ENCODE results near the gene SIRPB2. TPM values are rescaled to one million over a fixed set of nuclear protein-coding genes. Genes with fewer than 3 reads are reported as not detected.

SIRPB2 gene
- total and polyA plus RNA-seq, 2 of the 8 experiments (the other 6 are each of a cell fraction or from before 2014, with no cell fraction given), result 0.28 TPM; not detected in 1

DNA sequence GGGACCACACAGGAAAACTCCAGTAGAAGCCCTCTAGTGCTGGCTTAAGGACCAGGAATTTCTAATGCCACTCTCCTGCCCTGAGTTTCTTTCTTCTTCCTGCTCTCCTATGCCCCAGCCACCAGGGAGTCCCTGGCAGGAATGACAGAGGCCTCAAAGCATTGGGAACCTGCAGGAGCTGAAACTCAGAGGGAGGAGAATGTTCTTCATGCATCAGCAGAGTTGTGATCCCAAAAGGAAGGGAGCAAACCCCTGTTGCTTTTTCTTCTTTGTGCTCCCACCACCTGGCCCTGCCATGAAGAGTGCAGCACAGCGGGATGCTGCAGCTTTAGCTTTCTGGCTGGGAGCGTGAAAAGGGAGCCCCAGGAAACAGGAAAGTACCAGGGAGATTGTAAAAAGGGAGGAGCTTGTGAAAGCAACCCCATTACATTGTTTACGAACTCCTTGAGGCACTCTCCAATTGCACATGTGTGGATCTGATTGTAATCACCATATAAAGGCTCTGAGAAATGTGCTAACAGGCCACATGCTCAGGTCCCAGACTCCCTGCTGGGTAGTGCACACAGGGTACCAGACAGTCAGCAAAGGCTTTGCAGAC lies 63.7 kb downstream of the SIRPB2 start (continued):
- TF ChIP-seq HDAC2 (IDR thresholded peaks at IDR 0.05; ENCODE audit: borderline replicate concordance in 1 of 2, low read depth in 2 of 2, low read length in 2 of 2), result peak; percentile 96 to 98; a peak in 2 of 4 replicates
- no peak for TF ChIP-seq HDAC6 (IDR thresholded peaks at IDR 0.05; ENCODE audit: low read depth, low read length)
- TF ChIP-seq, protein P1, sequence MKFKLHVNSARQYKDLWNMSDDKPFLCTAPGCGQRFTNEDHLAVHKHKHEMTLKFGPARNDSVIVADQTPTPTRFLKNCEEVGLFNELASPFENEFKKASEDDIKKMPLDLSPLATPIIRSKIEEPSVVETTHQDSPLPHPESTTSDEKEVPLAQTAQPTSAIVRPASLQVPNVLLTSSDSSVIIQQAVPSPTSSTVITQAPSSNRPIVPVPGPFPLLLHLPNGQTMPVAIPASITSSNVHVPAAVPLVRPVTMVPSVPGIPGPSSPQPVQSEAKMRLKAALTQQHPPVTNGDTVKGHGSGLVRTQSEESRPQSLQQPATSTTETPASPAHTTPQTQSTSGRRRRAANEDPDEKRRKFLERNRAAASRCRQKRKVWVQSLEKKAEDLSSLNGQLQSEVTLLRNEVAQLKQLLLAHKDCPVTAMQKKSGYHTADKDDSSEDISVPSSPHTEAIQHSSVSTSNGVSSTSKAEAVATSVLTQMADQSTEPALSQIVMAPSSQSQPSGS (IDR thresholded peaks at IDR 0.05; ENCODE audit: low read length), result peak; percentile 64; the same call in 1 of the 2 replicates

All from H1 (cell line).